GM12892 (cell line): ENCODE data around the gene BUB3.

ENCODE experiments used
- POLR2A ChIP-seq: IDR thresholded peaks from 2 replicates; pipeline ENCODE4 v1.6.1; 2011; ENCODE audit warnings: low read depth, low read length, control low read depth
- POLR2AphosphoS5 ChIP-seq: IDR thresholded peaks from 2 replicates; pipeline ENCODE4 v1.6.1; 2011; ENCODE audit warnings: low read depth, low read length, control low read depth
- TAF1 ChIP-seq: IDR thresholded peaks from 2 replicates; pipeline ENCODE4 v1.6.1; 2011; ENCODE audit warnings: low read depth, mild to moderate bottlenecking, control low read depth, low read length, borderline replicate concordance

DNA sequence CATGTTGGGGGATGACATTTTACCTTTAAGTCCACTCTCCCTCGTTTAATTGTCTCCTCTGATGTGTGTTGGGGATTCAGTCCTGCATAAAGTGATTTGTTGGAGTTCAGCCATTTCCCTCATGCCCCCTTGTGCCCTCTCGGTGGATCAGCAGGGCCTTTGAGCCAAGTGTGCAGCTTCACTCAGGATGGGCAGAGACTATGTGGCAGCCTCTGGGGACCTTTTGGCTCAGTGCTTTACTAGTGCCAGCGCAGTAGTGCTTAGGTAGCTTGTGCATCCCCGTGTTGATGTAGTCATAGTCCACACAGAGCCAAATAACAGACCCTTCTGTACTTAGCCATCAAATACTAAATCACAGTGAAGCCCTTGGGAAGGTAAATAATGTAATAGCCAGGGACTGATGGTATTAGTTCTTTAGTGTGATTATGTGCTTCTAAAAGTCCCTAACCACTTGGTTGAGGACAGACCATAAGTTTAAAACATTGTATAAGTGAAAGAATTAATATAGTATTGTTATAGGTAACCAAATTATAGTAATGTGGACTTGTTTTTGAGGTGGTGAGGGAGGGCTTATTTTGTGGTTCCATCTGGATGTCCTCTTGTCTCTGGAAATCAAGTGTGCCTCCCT lies 11.4 kb downstream of the BUB3 start:
- TF ChIP-seq POLR2AphosphoS5 (peak; percentile 28; the same call in 1 of the 2 replicates), POLR2A (peak; percentile 60), TAF1 (no peak)
